ENCODE measurements around the gene RORC. TPM values are rescaled to one million over a fixed set of nuclear protein-coding genes. Genes with fewer than 3 reads are reported as not detected.
A peak's percentile ranks its signal among the peaks of the same experiment; 100 is the strongest.
"Not testable (repeated sequence)": the region's sequence is repeated elsewhere in the genome, so short reads cannot be mapped to it uniquely, and the experiment has no call there.

Gene RORC
- total RNA-seq, 1 donor from 2014 or later: 11.3 TPM

DNA sequence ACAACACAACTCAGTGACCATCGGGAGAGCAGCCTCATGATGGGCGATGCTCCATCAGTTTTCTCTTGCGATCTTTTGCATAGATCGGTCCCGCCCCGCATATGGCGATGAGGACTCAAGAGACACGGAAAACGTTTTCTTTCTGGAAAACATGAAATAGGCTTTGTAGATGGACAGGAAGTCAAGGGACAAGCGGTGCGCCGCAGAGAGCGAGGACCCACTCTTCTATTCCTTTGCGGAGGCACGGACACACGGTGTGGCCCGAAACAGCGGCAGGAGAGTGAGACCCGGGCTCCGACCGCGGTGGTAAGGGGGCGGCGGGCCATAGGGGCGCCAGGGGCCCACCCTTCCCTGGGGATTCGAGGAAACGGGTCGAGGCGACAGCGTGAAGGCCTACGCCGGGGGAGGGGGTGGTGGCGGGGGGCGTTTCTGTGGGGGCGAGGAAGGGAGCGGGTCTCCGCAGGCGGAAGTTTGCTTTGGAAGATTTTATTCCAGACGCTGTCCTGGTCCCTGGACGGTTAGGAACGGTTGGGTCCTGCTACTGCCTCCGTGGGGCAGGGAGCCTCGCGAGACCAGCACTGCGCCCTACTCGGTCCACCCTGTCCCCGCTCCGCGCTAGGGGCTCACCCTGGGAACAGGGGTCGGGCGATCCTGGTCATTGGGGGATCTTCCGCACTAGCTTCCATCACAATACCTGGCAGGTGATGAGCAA lies 40.5 kb downstream of the RORC start:
- ATAC-seq: no peak
- DNase-seq (ENCODE audit: missing footprints): no peak
- intact Hi-C loops (cut with DNase I): loop anchor here (2.0 kb wide), 1 partner anchor 46 kb away; no protein-coding TSS in a partner anchor

DNA sequence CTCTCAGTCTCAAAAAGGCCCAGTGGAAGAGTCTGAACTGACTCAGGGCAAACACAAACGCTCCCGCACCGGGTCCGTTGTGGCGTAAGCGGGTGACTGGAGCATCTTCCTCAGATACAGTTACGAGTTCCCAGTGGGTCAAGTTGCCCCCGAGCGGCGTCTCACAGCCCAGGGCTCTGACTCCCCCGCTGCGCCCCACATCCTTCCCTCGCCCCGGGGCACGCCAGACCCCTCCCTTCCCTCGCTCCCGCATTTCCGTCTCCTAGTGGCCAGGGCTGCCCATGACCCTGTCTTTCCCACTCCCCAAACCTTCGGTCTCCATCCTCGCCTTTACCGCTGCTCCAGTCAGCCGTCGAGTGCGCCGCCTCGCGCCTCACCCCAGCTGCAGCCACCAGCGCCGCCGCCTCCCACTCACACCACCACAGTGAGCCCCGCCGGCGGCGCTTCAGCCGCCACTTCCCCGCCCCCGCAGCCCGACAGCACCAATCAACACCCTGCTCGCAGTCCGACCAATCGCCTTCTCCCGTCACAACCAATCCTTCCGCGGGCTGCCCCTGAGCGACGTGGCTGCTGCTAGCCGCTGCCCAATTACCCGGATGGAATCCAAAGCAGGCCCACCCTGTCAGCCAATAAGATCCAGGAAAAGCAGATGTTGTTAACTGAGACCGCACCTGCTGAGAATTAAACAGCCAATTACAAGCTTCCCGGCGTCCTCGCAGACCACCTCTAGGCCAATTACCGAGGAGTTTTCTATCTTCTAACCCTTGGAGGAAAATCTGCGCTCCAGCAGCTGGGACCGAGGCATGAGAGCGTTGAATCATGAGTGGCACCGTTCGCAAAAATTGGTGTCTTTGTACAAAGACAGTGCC lies 41.3 kb downstream of the RORC start, which contains the start of gene TDRKH:
Gene TDRKH (minus strand): TSS at position 430 of the 869 bp plus-strand sequence. CDS start 7,478 bp downstream, outside the sequence.
- ATAC-seq (peak; percentile 99), DNase-seq (ENCODE audit: missing footprints) (peak; percentile 99)
- intact Hi-C loops (cut with DNase I): loop anchor here (2.0 kb wide), 1 partner anchor 46 kb away; no protein-coding TSS in a partner anchor

DNA sequence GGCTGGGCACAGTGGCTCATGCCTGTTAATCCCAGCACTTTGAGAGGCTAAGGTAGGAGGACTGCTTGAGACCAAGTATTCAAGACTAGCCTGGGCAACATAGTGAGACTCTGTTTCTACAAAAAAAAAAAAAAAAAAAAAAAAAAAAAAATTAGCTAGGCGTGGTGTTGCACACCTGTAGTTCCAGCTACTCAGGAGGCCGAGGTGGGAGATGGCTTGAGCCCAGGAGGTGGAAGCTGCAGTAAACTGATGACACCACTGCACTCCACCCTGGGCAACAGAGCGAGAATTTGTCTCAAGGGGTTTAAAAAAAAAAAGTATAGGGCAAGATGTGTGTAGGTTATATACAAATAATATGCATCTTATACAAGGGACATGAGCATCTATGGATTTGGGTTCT lies 43.9 kb downstream of the RORC start:
- ATAC-seq (no peak), DNase-seq (ENCODE audit: missing footprints) (no peak)
- intact Hi-C loops (cut with DNase I): no loop called here

DNA sequence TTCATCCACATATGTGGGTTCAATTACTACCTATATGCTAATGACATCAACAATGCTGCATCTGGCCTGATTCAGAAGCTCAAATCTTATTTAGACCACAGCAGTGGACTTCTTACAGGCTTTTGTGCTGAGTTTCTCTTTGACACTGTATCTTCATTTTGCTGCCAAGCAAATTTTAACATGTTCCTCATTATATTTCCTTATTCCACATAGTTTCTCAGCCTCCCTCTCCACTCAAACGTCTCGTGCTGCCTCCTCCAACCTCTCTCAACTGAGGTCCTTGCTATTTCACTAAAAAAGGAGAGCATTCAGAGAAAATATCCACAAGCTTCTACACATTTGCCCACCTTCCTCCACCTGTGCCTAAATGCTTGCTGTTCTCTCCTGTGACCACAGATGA lies 47.8 kb downstream of the RORC start:
- no peak for ATAC-seq
- intact Hi-C loops (cut with DNase I): no loop called here
- DNase-seq (ENCODE audit: missing footprints): no peak

DNA sequence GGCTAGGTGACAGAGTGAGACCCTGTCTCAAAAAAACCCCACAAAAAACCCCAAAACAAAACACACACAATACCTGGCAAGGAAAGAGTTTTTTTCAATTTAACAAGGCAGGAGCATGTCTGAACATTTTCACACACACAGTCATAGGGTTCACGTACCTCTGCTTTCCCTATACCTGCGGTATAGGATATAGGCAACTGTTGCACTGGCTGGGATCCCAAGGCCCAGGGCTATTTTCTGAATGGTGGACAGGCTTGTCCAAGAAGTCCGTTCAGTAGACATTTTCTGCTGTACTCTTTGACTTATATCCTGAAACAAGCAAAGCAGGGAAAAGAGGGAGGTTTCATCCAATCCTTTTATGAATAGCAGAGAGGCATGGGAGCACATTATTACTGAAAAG lies 48.9 kb downstream of the RORC start:
- ATAC-seq (no peak), DNase-seq (ENCODE audit: missing footprints) (no peak)
- intact Hi-C loops (cut with DNase I): no loop called here

DNA sequence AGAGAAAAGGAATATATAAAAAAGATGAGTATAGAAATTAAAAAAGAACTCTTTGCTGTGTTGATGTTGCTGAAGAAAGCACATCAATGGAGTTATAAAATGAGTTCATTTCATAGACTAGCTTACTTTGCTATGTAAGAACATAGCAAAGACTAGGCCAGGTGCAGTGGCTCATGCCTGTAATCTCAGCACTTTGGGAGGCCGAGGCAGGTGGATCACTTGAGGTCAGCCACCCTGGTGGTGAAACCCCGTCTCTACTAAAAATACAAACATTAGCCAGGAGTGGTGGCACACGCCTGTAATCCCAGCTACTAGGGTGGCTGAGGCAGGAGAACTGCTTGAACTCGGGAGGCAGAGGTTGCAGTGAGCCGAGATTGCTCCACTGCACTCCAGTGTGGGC lies 49.6 kb downstream of the RORC start:
- ATAC-seq; DNase-seq (ENCODE audit: missing footprints); intact Hi-C loops (cut with DNase I): not testable (repeated sequence)

DNA sequence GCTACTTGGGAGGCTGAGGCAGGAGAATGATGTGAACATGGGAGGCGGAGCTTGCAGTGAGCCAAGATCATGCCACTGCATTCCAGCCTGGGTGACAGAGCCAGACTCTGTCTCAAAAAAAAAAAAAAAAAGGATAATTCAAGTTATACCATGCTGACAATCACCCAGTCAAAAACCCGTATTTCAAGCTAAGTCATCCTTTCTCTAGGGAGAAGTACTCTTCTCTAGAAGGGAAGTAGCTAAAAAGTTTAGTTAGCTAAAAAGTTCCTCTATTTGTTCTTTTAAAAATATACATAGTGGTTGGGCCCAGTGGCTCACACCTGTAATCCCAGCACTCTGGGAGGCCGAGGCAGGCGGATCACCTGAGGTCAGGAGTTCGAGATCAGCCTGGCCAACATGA lies 50.9 kb downstream of the RORC start:
- intact Hi-C loops (cut with DNase I); DNase-seq (ENCODE audit: missing footprints); ATAC-seq: not testable (repeated sequence)

DNA sequence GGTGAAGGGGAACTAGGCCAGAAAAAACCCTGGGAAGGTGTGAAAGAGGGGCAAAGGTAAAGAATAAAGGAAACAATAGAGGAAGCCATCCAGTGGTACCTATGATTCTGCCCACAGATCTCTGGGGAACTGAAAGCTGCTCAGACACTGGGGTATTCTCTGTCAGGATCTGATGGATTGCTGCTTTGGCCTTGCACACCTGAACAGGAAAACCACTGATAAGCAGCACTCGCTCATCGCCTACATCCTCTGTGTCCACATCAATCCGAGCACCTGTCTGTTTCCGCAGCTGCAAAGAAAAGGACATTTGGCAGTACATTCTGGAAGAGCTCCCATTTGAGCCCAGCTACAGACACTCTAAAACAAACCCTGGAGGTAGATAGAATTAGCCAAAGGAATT lies 51.8 kb downstream of the RORC start:
- no peak for ATAC-seq
- intact Hi-C loops (cut with DNase I): no loop called here
- no peak for DNase-seq (ENCODE audit: missing footprints)

DNA sequence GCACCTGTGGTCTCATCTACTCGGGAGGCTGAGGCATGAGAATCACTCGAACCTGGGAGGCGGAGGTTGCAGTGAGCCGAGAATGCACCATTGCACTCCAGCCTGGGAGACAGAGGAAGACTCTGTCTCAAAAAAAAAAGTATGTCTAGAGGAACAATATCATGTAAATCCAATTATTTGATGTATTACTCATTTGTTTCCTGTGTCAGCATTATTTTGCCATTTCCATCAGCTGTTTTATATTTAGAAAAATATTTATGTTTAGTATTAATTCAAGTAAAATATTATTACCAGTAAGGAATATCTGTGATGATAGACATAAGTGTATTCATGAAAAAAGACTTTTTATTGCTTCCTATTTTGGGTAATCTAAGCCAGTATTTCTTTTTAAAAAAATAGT lies 54.3 kb downstream of the RORC start:
- no peak for DNase-seq (ENCODE audit: missing footprints)
- intact Hi-C loops (cut with DNase I): no loop called here
- ATAC-seq: no peak

DNA sequence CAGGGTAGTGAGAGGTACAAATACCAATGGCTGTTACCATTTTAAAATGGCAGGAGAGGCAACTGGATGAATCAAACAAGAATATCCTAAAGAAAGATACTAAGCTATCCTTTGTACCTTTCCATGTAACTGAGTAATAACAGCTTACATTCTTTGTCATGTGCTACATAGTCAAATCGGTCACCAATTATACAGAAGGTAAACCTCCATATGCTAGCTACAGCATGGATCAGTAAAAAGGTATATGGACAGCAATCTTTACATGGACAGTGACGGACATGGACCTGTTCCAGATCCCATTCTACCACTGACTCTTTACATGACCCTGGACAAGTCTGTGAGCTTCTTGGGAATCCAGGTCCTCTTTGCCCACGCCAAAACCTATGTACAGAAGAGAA lies 54.9 kb downstream of the RORC start:
- ATAC-seq (no peak), DNase-seq (ENCODE audit: missing footprints) (no peak)
- intact Hi-C loops (cut with DNase I): no loop called here

DNA sequence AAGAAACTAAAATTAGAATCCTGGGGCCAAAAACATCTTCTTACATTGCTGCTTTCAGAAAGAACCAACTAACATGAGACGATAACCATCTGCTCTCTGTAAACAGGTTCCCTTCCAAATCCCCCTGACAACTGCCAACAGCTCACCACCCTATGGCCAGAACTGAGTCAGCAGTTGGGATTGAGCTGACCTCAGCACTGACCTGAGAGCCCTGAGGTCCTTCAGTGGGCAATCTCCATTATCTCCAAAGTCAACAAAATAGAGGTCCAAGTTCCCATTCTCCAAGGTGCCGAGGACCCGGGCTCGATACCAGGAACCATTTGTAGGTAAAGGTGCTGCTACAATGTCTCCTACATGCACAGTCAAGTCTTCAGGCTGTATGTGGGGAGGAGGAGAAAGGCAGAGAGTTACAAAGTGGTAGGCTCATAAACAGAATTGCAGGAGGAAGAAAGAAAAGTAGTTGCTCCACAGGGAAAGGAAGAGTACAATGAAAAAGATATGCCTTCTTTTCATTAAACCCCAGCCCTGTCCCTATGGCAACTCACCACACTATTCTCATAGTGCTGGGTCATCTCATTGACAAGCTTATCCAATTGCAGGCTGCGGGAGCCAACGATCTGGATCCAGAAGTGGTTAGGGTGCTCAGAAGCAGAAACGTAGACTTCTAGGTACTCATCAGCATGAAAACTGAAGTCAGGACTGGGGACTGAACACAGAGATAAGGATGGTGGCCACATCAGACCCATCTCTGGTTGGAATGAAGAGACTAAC lies 55.5 kb downstream of the RORC start:
- ATAC-seq (no peak), DNase-seq (ENCODE audit: missing footprints) (no peak)
- intact Hi-C loops (cut with DNase I): no loop called here

DNA sequence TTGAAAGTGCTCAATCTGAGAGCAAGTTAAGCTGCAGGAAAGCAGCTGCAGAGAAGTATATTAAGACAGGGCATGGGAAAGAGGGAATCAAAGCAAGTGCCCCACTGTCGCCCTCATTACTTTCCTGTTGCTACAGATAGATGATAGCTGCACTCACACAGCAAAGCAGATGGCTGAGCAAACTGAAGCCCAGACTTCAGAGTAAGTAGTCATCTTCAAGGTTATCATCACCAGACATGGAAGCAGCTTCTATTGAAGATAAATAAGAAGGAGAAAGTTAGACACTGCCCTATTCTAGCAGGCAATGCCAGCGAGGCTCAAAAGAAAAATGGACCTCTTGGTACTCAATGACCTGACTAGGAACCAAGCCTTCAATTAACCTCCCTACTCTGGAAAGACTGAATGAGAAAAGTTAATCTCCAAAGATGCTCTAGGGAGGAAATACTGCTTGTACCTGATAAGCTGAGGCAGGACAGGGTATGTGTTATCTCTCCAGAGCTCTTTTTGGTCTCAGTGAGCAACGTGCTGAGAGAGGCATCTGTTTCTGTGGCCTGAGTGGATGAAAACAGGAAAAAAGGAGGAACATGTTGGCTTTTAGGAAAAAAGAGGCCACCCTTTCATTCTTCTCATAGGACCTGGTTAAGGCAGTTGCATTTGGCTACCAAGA lies 57.2 kb downstream of the RORC start:
- DNase-seq (ENCODE audit: missing footprints): no peak
- intact Hi-C loops (cut with DNase I): no loop called here
- no peak for ATAC-seq

DNA sequence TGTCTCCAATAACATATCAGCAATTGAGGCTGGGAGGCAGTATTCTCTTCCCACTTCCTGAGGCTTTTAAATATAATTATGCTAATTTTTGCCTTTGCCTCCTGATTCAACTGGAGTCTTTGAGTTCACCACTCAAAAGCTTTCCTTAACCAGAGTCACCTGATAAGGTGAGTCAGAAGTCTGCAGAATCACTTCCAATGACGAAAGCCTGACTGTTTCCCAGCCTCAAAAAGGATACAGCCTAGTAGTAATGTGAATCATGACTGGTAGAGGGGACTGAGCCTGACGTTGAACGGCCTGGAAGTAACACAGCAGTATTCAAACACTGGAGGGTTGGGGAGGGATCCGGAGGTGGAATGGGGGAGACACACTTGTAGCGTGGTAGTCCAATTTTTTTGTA lies 57.9 kb downstream of the RORC start:
- DNase-seq (ENCODE audit: missing footprints) (no peak), ATAC-seq (no peak)
- intact Hi-C loops (cut with DNase I): no loop called here

DNA sequence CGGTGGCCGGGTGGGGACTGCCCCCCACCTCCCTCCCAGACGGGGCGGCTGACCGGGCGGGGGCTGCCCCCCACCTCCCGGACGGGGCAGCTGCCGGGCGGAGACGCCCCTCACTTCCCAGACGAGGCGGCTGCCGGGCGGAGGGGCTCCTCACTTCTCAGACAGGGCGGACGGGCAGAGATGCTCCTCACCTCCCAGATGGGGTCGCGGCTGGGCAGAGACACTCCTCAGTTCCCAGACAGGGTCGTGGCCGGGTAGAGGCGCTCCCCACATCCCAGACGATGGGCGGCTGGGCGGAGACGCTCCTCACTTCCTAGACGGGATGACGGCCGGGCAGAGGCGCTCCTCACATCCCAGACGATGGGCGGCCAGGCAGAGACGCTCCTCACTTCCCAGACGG lies 62.3 kb downstream of the RORC start:
- intact Hi-C loops (cut with DNase I); DNase-seq (ENCODE audit: missing footprints); ATAC-seq: not testable (repeated sequence)

DNA sequence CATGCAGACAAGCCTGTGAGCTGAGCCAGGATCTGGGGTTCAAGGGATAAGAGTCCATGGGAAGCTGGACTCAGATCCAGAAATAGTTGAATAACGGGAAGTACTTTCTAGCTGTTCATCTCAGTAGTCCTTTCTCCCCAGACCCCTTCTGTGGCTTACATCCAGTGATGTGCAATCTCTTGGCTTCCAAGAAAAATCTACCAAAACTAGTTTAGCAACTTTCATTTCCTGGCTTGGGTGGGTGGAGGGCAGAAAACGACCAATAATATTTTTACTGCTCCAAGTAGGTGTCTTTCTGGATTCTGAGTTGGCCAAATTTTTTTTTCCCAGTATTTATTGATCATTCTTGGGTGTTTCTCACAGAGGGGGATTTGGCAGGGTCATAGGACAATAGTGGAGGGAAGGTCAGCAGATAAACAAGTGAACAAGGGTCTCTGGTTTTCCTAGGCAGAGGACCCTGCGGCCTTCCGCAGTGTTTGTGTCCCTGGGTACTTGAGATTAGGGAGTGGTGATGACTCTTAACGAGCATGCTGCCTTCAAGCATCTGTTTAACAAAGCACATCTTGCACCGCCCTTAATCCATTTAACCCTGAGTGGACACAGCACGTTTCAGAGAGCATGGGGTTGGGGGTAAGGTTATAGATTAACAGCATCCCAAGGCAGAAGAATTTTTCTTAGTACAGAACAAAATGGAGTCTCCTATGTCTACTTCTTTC lies 63.1 kb downstream of the RORC start:
- DNase-seq (ENCODE audit: missing footprints); intact Hi-C loops (cut with DNase I); ATAC-seq: not testable (repeated sequence)

DNA sequence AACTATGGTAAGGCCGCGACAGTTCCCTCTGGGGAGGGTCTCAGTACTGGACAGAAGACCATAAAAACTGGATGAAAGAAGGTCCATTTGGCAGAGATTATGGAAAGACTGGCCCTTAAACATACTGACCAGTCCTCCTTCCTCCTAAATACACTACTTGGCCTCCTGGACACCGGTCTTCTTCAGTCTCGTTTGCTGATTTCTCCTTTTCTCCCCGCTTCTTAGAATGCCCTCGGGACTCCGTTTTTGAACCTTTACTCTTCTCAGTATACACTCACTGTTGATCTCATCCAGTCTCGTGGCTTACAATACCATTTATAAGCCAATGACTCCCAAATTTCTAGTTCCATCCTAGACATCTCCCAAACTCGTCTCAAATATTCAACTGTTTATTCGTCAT lies 67.6 kb downstream of the RORC start:
- intact Hi-C loops (cut with DNase I): no loop called here
- no peak for ATAC-seq
- no peak for DNase-seq (ENCODE audit: missing footprints)

DNA sequence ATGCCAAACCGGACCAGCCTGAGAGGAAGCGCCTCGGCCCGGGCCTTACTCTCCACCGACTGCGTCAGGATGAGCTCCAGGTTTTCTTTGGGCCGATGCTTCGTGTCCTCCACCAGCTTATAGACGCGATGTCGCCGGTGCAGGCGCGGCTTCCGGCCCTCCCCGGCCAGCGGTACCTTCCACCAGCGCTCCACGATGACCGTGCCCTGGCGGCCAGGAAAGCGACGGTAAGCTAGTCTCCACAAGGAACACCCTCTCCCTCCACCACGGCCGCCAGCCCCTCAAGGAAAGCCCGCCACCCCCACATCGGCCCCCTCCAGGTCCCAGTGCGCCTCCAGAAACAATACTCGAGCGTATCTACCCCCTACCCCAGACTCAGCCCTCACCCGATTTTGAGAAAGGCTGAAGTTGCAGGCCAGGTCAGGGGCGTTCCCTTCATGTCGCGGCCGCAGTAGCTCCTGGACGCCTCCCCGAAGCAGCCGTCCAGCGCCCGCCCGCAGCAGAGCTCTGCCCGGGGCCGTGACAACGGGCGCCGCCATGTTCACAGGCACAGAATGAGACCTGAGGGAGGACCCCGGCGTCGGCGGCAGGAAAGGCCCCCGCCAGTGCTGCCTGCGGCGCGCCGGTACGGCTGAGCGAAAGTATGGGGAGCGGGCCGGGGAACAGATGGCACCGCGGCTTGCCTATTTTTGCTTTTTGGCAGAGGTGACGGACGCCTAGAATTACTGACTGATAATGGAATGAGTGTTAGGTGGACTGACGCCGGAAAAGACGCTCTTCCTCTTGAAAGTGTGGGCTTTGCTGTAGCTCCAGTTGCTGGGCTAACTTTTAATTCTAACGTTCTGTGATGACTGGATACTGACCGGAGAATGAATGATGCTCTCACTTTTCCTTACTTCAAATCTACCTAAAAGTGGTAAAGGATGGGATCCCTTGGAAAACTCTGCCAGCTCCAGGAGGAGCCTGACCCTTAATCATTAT lies 68.4 kb downstream of the RORC start, which contains the start of gene MRPL9:
Gene MRPL9 (minus strand): TSS at position 556 of the 981 bp plus-strand sequence. CDS start 17 bp downstream, at position 539.
- intact Hi-C loops (cut with DNase I): no loop called here
- ATAC-seq (peak; percentile 98), DNase-seq (ENCODE audit: missing footprints) (peak; percentile 90)

All from Right ventricle myocardium inferior (tissue), 1 donor.